Measurements from ENCODE around the gene NPLOC4. TPM values are rescaled to one million over a fixed set of nuclear protein-coding genes. Genes with fewer than 3 reads are reported as not detected.

The NPLOC4 gene
- total and polyA plus RNA-seq, 9 of the 15 experiments (the other 6 are each of a cell fraction or from before 2014, with no cell fraction given) = 1.5 to 116 (median 64.5) TPM

DNA sequence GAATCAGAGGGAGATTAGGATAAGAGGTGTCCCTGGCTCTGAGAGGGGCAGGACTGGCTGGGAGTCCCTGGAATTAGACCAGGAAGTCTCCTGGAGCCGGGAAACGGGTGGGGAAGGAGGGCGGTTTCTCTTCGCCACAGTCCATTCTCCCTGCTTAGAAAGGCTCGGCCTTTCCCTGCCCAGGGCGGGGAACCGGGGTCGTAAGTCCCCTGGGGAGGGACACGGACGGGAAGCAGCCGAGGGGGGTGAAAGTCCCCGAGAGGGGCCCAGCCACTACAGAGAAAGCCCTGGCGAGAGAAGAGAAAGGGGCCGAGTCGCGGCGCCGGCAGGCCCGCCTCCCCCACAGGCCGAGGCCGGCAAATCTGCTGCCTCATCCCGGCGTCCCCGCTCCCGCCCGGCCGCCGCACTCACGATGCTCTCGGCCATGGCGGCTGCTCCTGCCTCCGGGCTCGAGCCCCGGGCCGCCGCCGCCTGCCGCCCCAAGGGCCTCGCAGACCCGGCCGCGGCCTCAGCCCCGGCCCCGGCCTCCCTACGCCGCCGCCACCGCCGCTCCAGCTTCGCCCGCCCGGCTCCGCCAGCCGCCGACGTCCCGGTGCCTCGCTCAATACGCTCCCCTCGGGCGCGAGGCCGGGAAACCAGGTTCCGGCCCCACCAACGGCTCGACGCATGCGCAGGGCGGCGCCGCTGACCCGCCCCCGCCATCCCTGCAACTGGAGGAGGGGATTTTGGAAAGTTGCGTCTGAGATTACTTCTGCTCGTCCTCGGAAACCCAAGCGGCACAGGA lies at the start of gene NPLOC4, which contains the start of gene TSPAN10 (continued):
- TF ChIP-seq POU5F1 (IDR thresholded peaks at IDR 0.05; ENCODE audit: borderline replicate concordance, low read depth, low read length, partially characterized antibody) = no peak
- no peak for TF ChIP-seq ZBTB8A (IDR thresholded peaks at IDR 0.05; ENCODE audit: partially characterized antibody)
- TF ChIP-seq TAL1 (IDR thresholded peaks at IDR 0.05) = no peak
- TF ChIP-seq SNAPC5 (CRISPR knock-in tag; IDR thresholded peaks at IDR 0.05) = no peak
- 0 out of 2 replicates have a peak, but pooled peaks have one; percentile 60 for TF ChIP-seq SMAD3 (CRISPR knock-in tag; conservative IDR thresholded peaks at IDR 0.05)
- TF ChIP-seq GABPA (tag; conservative IDR thresholded peaks at IDR 0.05; ENCODE audit: low read depth) = peak; percentile 94
- no peak for TF ChIP-seq BRF1 (IDR thresholded peaks at IDR 0.05; ENCODE audit: borderline replicate concordance, extremely low read depth, insufficient read length)
- TF ChIP-seq, protein P1, sequence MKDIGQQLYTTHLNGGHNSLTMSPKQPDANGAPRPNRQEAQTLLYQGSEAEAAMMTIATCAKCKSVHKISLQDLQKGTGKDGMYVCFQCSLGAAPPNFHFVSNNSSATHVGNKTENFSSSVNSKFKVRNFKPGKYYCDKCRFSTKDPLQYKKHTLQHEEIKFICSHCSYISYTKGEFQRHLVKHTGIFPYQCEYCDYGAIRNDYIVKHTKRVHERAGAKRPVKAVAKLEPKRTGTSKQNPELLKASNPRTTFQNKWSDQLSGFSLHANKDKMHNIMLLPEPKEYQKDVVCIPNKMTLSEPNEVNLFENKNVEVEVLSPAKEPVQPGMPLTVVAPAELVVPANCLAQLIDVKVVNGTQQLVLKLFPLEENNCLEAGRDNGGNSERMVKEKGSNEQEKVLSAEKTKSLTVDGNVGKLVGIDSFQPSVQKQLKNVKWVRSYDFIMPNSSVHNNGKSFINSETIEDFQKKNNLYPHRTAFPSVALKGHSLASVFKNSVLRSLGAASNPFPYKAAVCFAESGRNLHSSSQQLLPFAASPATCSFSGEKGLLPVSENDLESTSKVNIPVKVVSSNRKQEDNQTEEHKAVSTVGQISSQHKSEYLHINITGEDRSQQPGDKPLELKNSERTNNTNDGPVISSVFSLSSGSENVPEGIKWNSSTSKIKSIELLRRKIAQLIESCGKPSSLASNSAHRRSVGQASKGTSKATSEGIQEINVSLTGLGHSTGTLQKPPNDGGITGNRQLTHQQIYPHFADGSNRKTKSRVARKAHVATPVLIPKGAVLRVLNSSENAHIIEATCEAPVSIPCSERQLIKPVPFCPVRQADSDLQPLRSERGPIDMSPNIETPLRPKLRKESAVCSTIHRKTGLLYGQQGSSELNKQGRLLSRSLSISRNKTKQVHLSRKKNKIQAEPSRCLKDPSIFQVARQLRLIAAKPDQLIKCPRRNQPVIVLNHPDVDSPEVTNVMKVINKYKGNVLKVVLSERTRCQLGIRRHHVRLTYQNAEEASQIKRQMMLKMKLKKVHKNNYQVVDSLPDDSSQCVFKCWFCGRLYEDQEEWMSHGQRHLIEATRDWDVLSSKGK (CRISPR knock-in tag; IDR thresholded peaks at IDR 0.05) = no peak
- TF ChIP-seq CHD2 (IDR thresholded peaks at IDR 0.05; ENCODE audit: low read depth, low read length) = no peak
- TF ChIP-seq ATF1 (CRISPR knock-in tag; IDR thresholded peaks at IDR 0.05) = no peak
- 0 out of 2 replicates have a peak, but pooled peaks have one; percentile 5 for TF ChIP-seq ATF1 (tag; IDR thresholded peaks at IDR 0.05)
- peak; percentile 93 for TF ChIP-seq XRCC5 (IDR thresholded peaks at IDR 0.05; ENCODE audit: low read depth, low read length)
- TF ChIP-seq ZNF586 (CRISPR knock-in tag; conservative IDR thresholded peaks at IDR 0.05) = no peak
- TF ChIP-seq NR2F6 (CRISPR knock-in tag; IDR thresholded peaks at IDR 0.05) = no peak
- TF ChIP-seq SAP30 (IDR thresholded peaks at IDR 0.05; ENCODE audit: borderline replicate concordance, insufficient read depth, low read depth, low read length, poor library complexity, severe bottlenecking) = peak; percentile 80
- TF ChIP-seq ZNF76 (CRISPR knock-in tag; IDR thresholded peaks at IDR 0.05; ENCODE audit: borderline replicate concordance) = peak; percentile 38; the same call in 1 of the 2 replicates
- peak; percentile 56 to 72; a peak in 2 of 4 replicates for TF ChIP-seq UBTF (IDR thresholded peaks at IDR 0.05; ENCODE audit: borderline replicate concordance in 1 of 2, low read depth in 2 of 2, low read length in 2 of 2)
- TF ChIP-seq, protein P2, sequence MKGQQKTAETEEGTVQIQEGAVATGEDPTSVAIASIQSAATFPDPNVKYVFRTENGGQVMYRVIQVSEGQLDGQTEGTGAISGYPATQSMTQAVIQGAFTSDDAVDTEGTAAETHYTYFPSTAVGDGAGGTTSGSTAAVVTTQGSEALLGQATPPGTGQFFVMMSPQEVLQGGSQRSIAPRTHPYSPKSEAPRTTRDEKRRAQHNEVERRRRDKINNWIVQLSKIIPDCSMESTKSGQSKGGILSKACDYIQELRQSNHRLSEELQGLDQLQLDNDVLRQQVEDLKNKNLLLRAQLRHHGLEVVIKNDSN (CRISPR knock-in tag; IDR thresholded peaks at IDR 0.05) = no peak
- TF ChIP-seq MCM2 (IDR thresholded peaks at IDR 0.05; ENCODE audit: low read depth) = no peak

All from K562 (cell line).